IPS-18c (cell line): ENCODE results near the gene SORT1.
"Not testable (repeated sequence)": the region's sequence is repeated elsewhere in the genome, so short reads cannot be mapped to it uniquely, and the experiment has no call there.

ENCODE experiments used
- H3K4me3 ChIP-seq: 2 replicates; pipeline ENCODE4 v1.7.0; 2013; ENCODE audit warnings: low read depth, mild to moderate bottlenecking, low read length, moderate library complexity; ENCODE audit not compliant: insufficient read depth
- H3K9me3 ChIP-seq: one replicate; pipeline ENCODE4 v1.6.1; 2013; ENCODE audit warnings: mild to moderate bottlenecking, low read length, moderate library complexity; ENCODE audit not compliant: control insufficient read depth, insufficient read depth

SORT1 gene

GRCh38 chr1:109296782-109297181, 100.9 kb downstream of the SORT1 start:
- Histone ChIP-seq H3K9me3 (no peaks in the 10 kb centered on the region), H3K4me3 (no peak overlapping the region)

- no peak overlapping the region for H3K4me3 ChIP-seq
Measured at GRCh38 chr1:109295712-109296415, 101.9 kb downstream of the SORT1 start.

GRCh38 chr1:109294481-109294880, 103.2 kb downstream of the SORT1 start:
- Histone ChIP-seq H3K4me3 (no peak overlapping the region), H3K9me3 (no peaks in the 10 kb centered on the region)

More at GRCh38 chr1:109295712-109296415, 101.9 kb downstream of the SORT1 start:
- H3K9me3 ChIP-seq, result no peaks in the 10 kb centered on the region

GRCh38 chr1:109293026-109293425, 104.7 kb downstream of the SORT1 start:
- Histone ChIP-seq H3K9me3 (no peaks in the 10 kb centered on the region), H3K4me3 (no peak overlapping the region)

GRCh38 chr1:109292364-109292763, 105.4 kb downstream of the SORT1 start:
- Histone ChIP-seq H3K4me3 (no peak overlapping the region), H3K9me3 (no peaks in the 10 kb centered on the region)

- H3K4me3 ChIP-seq, result no peak overlapping the region
- H3K9me3 ChIP-seq, result no peaks in the 10 kb centered on the region
Measured at GRCh38 chr1:109290998-109291397, 106.7 kb downstream of the SORT1 start.

GRCh38 chr1:109290137-109290536, 107.6 kb downstream of the SORT1 start:
- Histone ChIP-seq H3K4me3 (no peak overlapping the region), H3K9me3 (no peaks in the 10 kb centered on the region)

GRCh38 chr1:109286762-109287161, 111.0 kb downstream of the SORT1 start:
- H3K4me3 ChIP-seq, H3K9me3 ChIP-seq: not testable (repeated sequence)

- no peaks in the 10 kb centered on the region for H3K9me3 ChIP-seq
- H3K4me3 ChIP-seq, result peak overlapping the region; percentile 79
Measured at GRCh38 chr1:109283748-109284600, 113.7 kb downstream of the SORT1 start.

- H3K4me3 ChIP-seq, result peak within 1 kb of the TSS; percentile 79
- no peaks in the 10 kb centered on the region for H3K9me3 ChIP-seq
Measured at GRCh38 chr1:109282952-109283747, 114.6 kb downstream of the SORT1 start, which contains the start of gene PSRC1. Gene PSRC1, minus strand, starts transcription at chr1:109283145.

GRCh38 chr1:109282497-109282951, 115.2 kb downstream of the SORT1 start:
- Histone ChIP-seq H3K4me3 (peak overlapping the region; percentile 79), H3K9me3 (no peaks in the 10 kb centered on the region)

- Histone ChIP-seq H3K9me3 (no peaks in the 10 kb centered on the region), H3K4me3 (peak overlapping the region; percentile 79)
Measured at GRCh38 chr1:109281680-109282496, 115.8 kb downstream of the SORT1 start.

- H3K9me3 ChIP-seq, result no peaks in the 10 kb centered on the region
- no peak overlapping the region for H3K4me3 ChIP-seq
Measured at GRCh38 chr1:109280862-109281261, 116.9 kb downstream of the SORT1 start.

- no peaks in the 10 kb centered on the region for H3K9me3 ChIP-seq
- H3K4me3 ChIP-seq, result no peak overlapping the region
Measured at GRCh38 chr1:109279615-109280278, 118.0 kb downstream of the SORT1 start.

- Histone ChIP-seq H3K9me3 (no peaks in the 10 kb centered on the region), H3K4me3 (no peak overlapping the region)
Measured at GRCh38 chr1:109277434-109278204, 120.1 kb downstream of the SORT1 start.
